Keratinocyte (primary cell): ENCODE measurements around the gene HPS6. TPM values are rescaled to one million over a fixed set of nuclear protein-coding genes. Genes with fewer than 3 reads are reported as not detected.

Experiments used
- DNase-seq: peaks from one replicate; pipeline ENCODE4 v3.0.0-alpha.2; 2011; ENCODE audit warnings: low read depth, missing footprints, low spot score
- FAIRE-seq: peaks from 2 replicates; lab custom pipeline; 2011; peaks lifted over from hg19 to GRCh38; lab: Jason Lieb, UNC
- H2AFZ ChIP-seq: 2 replicates; pipeline ENCODE4 v1.6.0; 2012; ENCODE audit warnings: low read length, control low read depth, inconsistent platforms; ENCODE audit not compliant: control insufficient read depth
- H3K27ac ChIP-seq: 2 replicates; pipeline ENCODE4 v1.5.1; 2011; ENCODE audit warnings: low read length; ENCODE audit not compliant: control insufficient read depth, insufficient read depth
- H3K27me3 ChIP-seq: 3 replicates; pipeline ENCODE4 v1.6.0; 2011; ENCODE audit warnings: low read length; ENCODE audit not compliant: control insufficient read depth, insufficient read depth; ENCODE audit errors: extremely low read depth
- H3K36me3 ChIP-seq, 2 experiments: 2 replicates in 1 of 2; 3 replicates in 1 of 2; pipeline ENCODE4 v1.5.1; 2011; ENCODE audit warnings: low read length in 2 of 2, mild to moderate bottlenecking in 1 of 2; ENCODE audit not compliant: control insufficient read depth in 2 of 2, insufficient read depth in 2 of 2; ENCODE audit errors: extremely low read depth in 1 of 2
- H3K4me1 ChIP-seq: 3 replicates; pipeline ENCODE4 v1.5.1; 2011; ENCODE audit warnings: low read length; ENCODE audit not compliant: control insufficient read depth, insufficient read depth; ENCODE audit errors: extremely low read depth
- H3K4me2 ChIP-seq: 3 replicates; pipeline ENCODE4 v1.6.0; 2011; ENCODE audit warnings: low read depth, low read length; ENCODE audit not compliant: control insufficient read depth, insufficient read depth; ENCODE audit errors: extremely low read depth
- H3K4me3 ChIP-seq, 3 experiments: fragments of 200-600 bp in 1 of 3; sonication (generic) in 1 of 3; 2 replicates in 2 of 3; 3 replicates in 1 of 3; pipeline ENCODE4 v1.5.1; 2011 to 2016; ENCODE audit warnings: low read length in 3 of 3, mild to moderate bottlenecking in 3 of 3, control low read depth in 2 of 3, inconsistent platforms in 1 of 3, low read depth in 1 of 3, mixed read lengths in 1 of 3, mixed run types in 1 of 3, moderate library complexity in 1 of 3; ENCODE audit not compliant: control insufficient read depth in 2 of 3, insufficient read depth in 2 of 3; ENCODE audit errors: extremely low read depth in 1 of 3
- H3K79me2 ChIP-seq: 2 replicates; pipeline ENCODE4 v1.6.0; 2012; ENCODE audit warnings: low read length; ENCODE audit not compliant: control insufficient read depth, insufficient read depth
- H3K9ac ChIP-seq: 3 replicates; pipeline ENCODE4 v1.6.0; 2011; ENCODE audit warnings: low read length; ENCODE audit not compliant: control insufficient read depth, insufficient read depth; ENCODE audit errors: extremely low read depth
- H3K9me1 ChIP-seq: 3 replicates; pipeline ENCODE4 v1.6.0; 2011; ENCODE audit warnings: low read length; ENCODE audit not compliant: control insufficient read depth, insufficient read depth; ENCODE audit errors: extremely low read depth
- H3K9me3 ChIP-seq: 2 replicates; pipeline ENCODE4 v1.5.1; 2012; ENCODE audit warnings: low read depth, low read length; ENCODE audit not compliant: control insufficient read depth
- H4K20me1 ChIP-seq: 3 replicates; pipeline ENCODE4 v1.6.0; 2011; ENCODE audit warnings: low read length; ENCODE audit not compliant: control insufficient read depth, insufficient read depth; ENCODE audit errors: extremely low read depth
- CTCF ChIP-seq, 3 experiments: IDR thresholded peaks in 1 of 3; conservative IDR thresholded peaks in 1 of 3; optimal IDR thresholded peaks in 1 of 3; 2 replicates in 2 of 3; 3 replicates in 1 of 3; pipeline versions ENCODE3 to v1.5.1; 2011; ENCODE audit warnings: low read length in 3 of 3, mild to moderate bottlenecking in 3 of 3, moderate library complexity in 2 of 3, control low read depth in 1 of 3, inconsistent platforms in 1 of 3; ENCODE audit not compliant: insufficient read depth in 2 of 3; ENCODE audit errors: extremely low read depth in 1 of 3
- EZH2 ChIP-seq: IDR thresholded peaks from one replicate; pipeline ENCODE4 v1.6.1; 2012; ENCODE audit warnings: inconsistent platforms, mild to moderate bottlenecking, low read length, moderate library complexity
- dilution Hi-C: fragments of 300-500 bp; cut with MboI; formaldehyde crosslinking; loops from one replicate; pipeline ENCODE4 v1.7.0; 2020; ENCODE audit warnings: low sequenced_read_pairs; ENCODE audit not compliant: extremely low pct_ligation_motif_present
- polyA plus RNA-seq, 5 experiments: library from polyadenylated mRNA; depleted of rRNA in 3 of 5; stranded (reverse) in 3 of 5; stranded (forward) in 1 of 5; unstranded in 1 of 5; fragments of >200 nt; gene quantifications; 1 replicate in 1 of 5; 2 replicates in 3 of 5; 3 replicates in 1 of 5; pipeline versions ENCODE4 v1.2.1 to v1.2.3, GENCODE V29; 2011 to 2012; ENCODE audit warnings: missing spikeins in 2 of 5, low read depth in 1 of 5, low replicate concordance in 1 of 5

Gene HPS6
- polyA plus RNA-seq, 1 donor (not counting 4 experiments of a cell fraction or from before 2014, with no cell fraction given) = 8.6 TPM

GRCh38 chr10:102085336-102085735 lies 20.2 kb downstream of the HPS6 start:
- DNase-seq (no peak), FAIRE-seq (no peak)
- Histone ChIP-seq H3K27ac (no peak overlapping the region), H3K4me3 (no peak overlapping the region), H2AFZ (no peak overlapping the region), H3K9ac (no peak overlapping the region), H3K27me3 (no peaks in the 10 kb centered on the region), H4K20me1 (no peaks in the 10 kb centered on the region), H3K4me2 (no peak overlapping the region), H3K36me3 (no peaks in the 10 kb centered on the region), H3K9me1 (no peaks in the 10 kb centered on the region), H3K79me2 (no peaks in the 10 kb centered on the region), H3K9me3 (no peaks in the 10 kb centered on the region), H3K4me1 (no peaks in the 10 kb centered on the region)
- TF ChIP-seq EZH2 (no peak), CTCF (optimal IDR thresholded peaks at IDR 0.05 in 1 of 3, IDR thresholded peaks at IDR 0.05 in 1 of 3, conservative IDR thresholded peaks at IDR 0.05 in 1 of 3; ENCODE audit: extremely low read depth in 1 of 3, insufficient read depth in 2 of 3, low read length in 3 of 3) (no peak)
- dilution Hi-C loops = no loop called here

- no peaks in the 10 kb centered on the region for H3K27me3 ChIP-seq
- DNase-seq = no peak
Observed at GRCh38 chr10:102086196-102086595, 21.0 kb downstream of the HPS6 start.

More at GRCh38 chr10:102086196-102086595, 21.0 kb downstream of the HPS6 start:
- Histone ChIP-seq H4K20me1 (no peaks in the 10 kb centered on the region), H3K4me1 (no peaks in the 10 kb centered on the region), H3K27ac (no peak overlapping the region), H2AFZ (no peak overlapping the region), H3K9ac (no peak overlapping the region), H3K4me2 (no peak overlapping the region), H3K79me2 (no peaks in the 10 kb centered on the region), H3K4me3 (no peak overlapping the region), H3K36me3 (no peaks in the 10 kb centered on the region), H3K9me1 (no peaks in the 10 kb centered on the region), H3K9me3 (no peaks in the 10 kb centered on the region)
- dilution Hi-C loops = no loop called here
- TF ChIP-seq EZH2 (no peak), CTCF (optimal IDR thresholded peaks at IDR 0.05 in 1 of 3, IDR thresholded peaks at IDR 0.05 in 1 of 3, conservative IDR thresholded peaks at IDR 0.05 in 1 of 3; ENCODE audit: extremely low read depth in 1 of 3, insufficient read depth in 2 of 3, low read length in 3 of 3) (no peak)
- FAIRE-seq = no peak
